ENCODE measurements around the gene H2AZ2. TPM values are rescaled to one million over a fixed set of nuclear protein-coding genes. Genes with fewer than 3 reads are reported as not detected.
"Not testable (repeated sequence)": the region's sequence is repeated elsewhere in the genome, so short reads cannot be mapped to it uniquely, and the experiment has no call there.

Gene H2AZ2
- polyA plus RNA-seq, 5 donors = 178 to 285 (median 226) TPM

- no peak for DNase-seq
Observed at GRCh38 chr7:44789990-44790389, 57.9 kb downstream of the H2AZ2 start.

- DNase-seq = no peak
Observed at GRCh38 chr7:44787762-44788161, 60.1 kb downstream of the H2AZ2 start.

DNA sequence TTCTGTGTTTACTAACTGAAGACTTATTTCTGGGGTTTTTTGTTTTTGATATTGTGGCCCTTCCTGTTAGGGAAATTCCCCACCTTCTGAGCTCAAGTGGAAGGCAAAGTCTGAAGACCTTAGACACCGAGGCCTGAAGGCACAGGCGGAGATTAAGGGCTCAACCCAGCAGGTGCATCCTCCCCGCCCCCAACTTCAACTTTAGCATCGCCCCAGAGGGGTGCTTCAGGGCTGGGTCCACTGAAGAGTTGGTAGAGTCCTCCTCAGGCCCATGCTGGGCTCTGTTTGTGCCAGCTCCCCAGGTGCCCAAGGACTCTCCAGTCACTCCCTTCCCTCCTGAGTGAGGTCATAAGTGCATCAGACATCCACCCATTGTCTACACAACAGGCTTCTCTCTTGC lies 60.8 kb downstream of the H2AZ2 start:
- no peak for DNase-seq

DNA sequence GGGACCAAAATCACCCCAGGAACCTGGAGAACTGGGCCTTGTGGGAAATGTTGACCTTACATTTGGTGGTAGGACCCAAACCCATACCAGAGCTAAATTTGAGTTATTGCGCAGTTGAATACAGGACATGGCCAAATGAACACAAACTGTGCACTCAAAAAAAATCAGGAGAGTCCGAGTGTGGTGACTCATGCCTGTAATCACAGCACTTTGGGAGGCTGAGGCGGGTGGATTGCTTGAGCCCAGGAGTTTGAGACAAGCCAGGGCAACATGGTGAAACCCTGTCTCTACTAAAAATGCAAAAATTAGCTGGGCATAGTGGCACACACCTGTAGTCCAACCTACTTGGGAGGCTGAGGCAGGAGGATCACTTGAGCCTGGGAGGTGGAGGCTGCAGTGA lies 62.7 kb downstream of the H2AZ2 start:
- not testable (repeated sequence) for DNase-seq

- DNase-seq = no peak
Observed at GRCh38 chr7:44784364-44784763, 63.5 kb downstream of the H2AZ2 start.

GRCh38 chr7:44783407-44783806 lies 64.5 kb downstream of the H2AZ2 start:
- DNase-seq = no peak

GRCh38 chr7:44782460-44782859 lies 65.4 kb downstream of the H2AZ2 start:
- DNase-seq = no peak

Other genes starting within 250 kb of the H2AZ2 start
- 10 to 100 TPM; 40.6 to 58.8 (median 53.7) TPM for gene OGDH, start 241.5 kb downstream of the H2AZ2 start, polyA plus RNA-seq (ENCODE audit: insufficient read depth in 1 of 5, insufficient read length in 5 of 5, low replicate concordance in 1 of 5)
- 10 to 100 TPM; 47.0 to 73.6 (median 68.6) TPM for gene ZMIZ2, start 99.2 kb downstream of the H2AZ2 start, polyA plus RNA-seq (ENCODE audit: insufficient read depth in 1 of 5, insufficient read length in 5 of 5, low replicate concordance in 1 of 5)
- 1,000 to 10,000 TPM; 1,042 to 1,297 (median 1,129) TPM for gene PPIA, start 51.4 kb downstream of the H2AZ2 start, polyA plus RNA-seq (ENCODE audit: insufficient read depth in 1 of 5, insufficient read length in 5 of 5, low replicate concordance in 1 of 5)
- gene PURB, start 37.4 kb upstream of the H2AZ2 start, polyA plus RNA-seq (ENCODE audit: insufficient read depth in 1 of 5, insufficient read length in 5 of 5, low replicate concordance in 1 of 5) = 10 to 100 TPM; 23.8 to 37.9 (median 32.5) TPM
- 1 to 10 TPM in 4 of 5 donors, under 1 TPM in 1; 0.86 to 1.8 (median 1.5) TPM for gene MYO1G, start 130.9 kb upstream of the H2AZ2 start, polyA plus RNA-seq (ENCODE audit: insufficient read depth in 1 of 5, insufficient read length in 5 of 5, low replicate concordance in 1 of 5)
- 10 to 100 TPM; 23.3 to 36.6 (median 28.0) TPM for gene CCM2, start 152.1 kb upstream of the H2AZ2 start, polyA plus RNA-seq (ENCODE audit: insufficient read depth in 1 of 5, insufficient read length in 5 of 5, low replicate concordance in 1 of 5)
- gene NACAD, start 240.9 kb upstream of the H2AZ2 start, polyA plus RNA-seq (ENCODE audit: insufficient read depth in 1 of 5, insufficient read length in 5 of 5, low replicate concordance in 1 of 5) = 10 to 100 TPM in 2 of 5 donors, 1 to 10 TPM in 3; 5.7 to 10.5 (median 8.2) TPM